GM13976 (cell line): ENCODE measurements around the gene SVBP.

Experiments used
- DNase-seq: peaks from one replicate; pipeline ENCODE4 v3.0.0; 2012; ENCODE audit warnings: low spot score
- in situ Hi-C: fragments of 300-500 bp; cut with MboI; formaldehyde crosslinking; loops from one replicate; pipeline ENCODE4 v1.12.0; 2022; ENCODE audit warnings: low sequenced_read_pairs, mixed read lengths, inconsistent platforms; ENCODE audit not compliant: unreplicated experiment
- TF ChIP-seq, protein P1 (sequence below): IDR thresholded peaks from 2 replicates; pipeline ENCODE4 v1.5.1; 2012; ENCODE audit warnings: borderline replicate concordance, mild to moderate bottlenecking; ENCODE audit not compliant: insufficient read depth; ENCODE audit errors: extremely low read depth, missing control alignments, control extremely low read depth

Gene SVBP

DNA sequence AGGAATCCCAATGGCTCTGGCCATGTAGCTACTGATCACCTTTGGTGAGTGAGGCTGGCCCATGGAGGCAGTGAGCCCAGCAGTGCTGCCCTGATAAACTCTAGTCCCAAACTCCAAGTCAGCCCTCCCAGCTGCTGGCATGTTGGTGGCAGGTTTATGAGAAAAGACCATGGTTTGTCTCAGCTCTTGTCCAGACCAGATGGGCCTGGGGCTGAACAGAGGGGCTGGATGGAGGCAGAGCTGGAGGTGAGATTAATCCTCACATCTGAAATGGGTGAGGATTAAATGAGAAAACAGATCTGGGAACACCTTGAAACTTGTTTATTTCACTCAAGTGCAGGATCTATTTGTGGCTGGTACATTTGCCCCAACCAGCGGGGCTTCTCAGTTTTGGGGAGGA, 29.2 kb downstream of the SVBP start:
- TF ChIP-seq, protein P1, sequence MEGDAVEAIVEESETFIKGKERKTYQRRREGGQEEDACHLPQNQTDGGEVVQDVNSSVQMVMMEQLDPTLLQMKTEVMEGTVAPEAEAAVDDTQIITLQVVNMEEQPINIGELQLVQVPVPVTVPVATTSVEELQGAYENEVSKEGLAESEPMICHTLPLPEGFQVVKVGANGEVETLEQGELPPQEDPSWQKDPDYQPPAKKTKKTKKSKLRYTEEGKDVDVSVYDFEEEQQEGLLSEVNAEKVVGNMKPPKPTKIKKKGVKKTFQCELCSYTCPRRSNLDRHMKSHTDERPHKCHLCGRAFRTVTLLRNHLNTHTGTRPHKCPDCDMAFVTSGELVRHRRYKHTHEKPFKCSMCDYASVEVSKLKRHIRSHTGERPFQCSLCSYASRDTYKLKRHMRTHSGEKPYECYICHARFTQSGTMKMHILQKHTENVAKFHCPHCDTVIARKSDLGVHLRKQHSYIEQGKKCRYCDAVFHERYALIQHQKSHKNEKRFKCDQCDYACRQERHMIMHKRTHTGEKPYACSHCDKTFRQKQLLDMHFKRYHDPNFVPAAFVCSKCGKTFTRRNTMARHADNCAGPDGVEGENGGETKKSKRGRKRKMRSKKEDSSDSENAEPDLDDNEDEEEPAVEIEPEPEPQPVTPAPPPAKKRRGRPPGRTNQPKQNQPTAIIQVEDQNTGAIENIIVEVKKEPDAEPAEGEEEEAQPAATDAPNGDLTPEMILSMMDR: no peak
- in situ Hi-C loops: loop anchor here (10.0 kb wide), 2 partner anchors 127 to 287 kb away; no protein-coding TSS in a partner anchor
- no peak for DNase-seq

DNA sequence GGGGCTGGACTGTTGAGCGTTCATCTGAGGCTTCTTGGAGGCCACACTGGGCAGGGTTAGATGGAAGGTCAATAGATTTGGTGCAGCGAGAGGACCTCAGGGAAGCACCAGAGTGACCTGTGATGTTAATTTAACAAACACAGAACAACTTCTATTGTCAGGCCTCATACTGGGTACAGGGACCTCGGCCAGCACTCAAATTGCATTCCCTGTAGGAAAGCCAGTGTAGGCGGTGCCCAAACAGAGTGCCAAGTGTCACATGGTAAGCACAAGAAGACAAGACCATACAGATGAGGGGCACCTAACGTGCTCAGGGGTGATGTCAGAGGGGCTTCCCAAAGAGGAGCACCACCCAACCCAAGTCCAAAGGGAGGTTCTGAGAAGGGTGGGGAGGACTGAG, 31.1 kb downstream of the SVBP start:
- TF ChIP-seq, protein P1: no peak
- DNase-seq: no peak
- in situ Hi-C loops: loop anchor here (10.0 kb wide), 2 partner anchors 129 to 289 kb away; no protein-coding TSS in a partner anchor

DNA sequence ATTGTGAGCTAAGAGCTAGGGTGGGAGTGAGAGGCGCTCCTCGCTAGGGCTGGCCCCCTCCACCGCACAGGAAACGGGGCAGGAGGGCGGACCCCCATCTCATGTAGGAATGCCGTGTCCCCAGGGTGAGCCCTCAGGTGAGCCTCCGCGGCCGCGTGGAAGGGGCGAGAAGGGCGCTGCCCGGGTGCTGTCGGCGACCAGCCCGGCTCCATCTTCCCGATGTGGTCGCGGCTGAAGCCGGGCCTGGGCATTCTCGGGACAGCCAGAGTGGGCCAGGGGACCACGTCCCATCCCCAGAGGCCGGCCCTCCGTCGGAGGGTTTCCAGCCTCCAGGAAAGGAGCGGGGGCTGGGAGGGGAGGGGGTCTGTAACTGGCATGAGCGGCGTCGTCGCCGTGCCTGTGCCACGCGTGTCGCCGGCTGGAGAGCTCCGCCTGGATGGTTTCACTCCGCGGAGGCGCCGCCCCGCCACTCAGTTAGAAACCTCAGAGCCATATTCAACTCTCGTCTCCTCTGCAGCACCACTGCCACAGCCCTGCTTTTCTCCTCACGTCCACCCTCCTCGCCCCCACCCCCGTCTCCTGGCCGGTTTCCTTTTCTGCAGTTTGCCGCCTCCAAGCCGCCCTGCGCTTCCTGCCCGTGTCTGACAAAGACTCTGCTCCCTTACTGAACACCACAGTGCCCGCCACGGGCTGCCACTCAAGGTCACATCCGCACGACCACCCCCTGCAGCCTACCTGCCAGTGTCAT, 32.1 kb downstream of the SVBP start, which contains the start of gene TMEM269:
TMEM269 (plus strand) TSS at position 46 of the 748 bp plus-strand sequence. CDS start 4,903 bp downstream, outside the sequence.
- peak; percentile 72 for DNase-seq
- in situ Hi-C loops: loop anchor here (10.0 kb wide), 2 partner anchors 130 to 290 kb away; no protein-coding TSS in a partner anchor

DNA sequence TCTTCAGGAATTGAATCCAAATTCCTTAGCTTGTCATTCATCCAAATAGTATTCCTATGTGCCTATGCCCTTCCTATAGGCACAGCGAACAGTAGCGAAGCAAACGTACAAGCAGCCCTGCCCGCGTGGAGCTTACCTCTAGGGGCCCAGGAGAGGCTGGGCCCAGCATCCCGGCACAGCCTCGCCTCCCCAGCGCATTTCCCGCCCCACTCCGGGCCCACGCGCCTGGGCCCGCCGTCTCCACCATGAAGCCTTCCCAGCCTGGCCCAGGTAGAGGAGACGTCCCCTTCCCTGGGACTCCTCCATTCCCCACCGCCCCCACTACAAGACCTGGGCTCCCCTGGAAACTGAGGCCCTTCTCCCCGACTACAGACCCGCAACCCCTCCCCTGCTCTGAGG, 32.7 kb downstream of the SVBP start:
- DNase-seq: no peak
- TF ChIP-seq, protein P1: no peak
- in situ Hi-C loops: loop anchor here (10.0 kb wide), 2 partner anchors 130 to 290 kb away; no protein-coding TSS in a partner anchor

More for the DNA sequence above, 32.1 kb downstream of the SVBP start, which contains the start of gene TMEM269:
- TF ChIP-seq, protein P1: no peak

DNA sequence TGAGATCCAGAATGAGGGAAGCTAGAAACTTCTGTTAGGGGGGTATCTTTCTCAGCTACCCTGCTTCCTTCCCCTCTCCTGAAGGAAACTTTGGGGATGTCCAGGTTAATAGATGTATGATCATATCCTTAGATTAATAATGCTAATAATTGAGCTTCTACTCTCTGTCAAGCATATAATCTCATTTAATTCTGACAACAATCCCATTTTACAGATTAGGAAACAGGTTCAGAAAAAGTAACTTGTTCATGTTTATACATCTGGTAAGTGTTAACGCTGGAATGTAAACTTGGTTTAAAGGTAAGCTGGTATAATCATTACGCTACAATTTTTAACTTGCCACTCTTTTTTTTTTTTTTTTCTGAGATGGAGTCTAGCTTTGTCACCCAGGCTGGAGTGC, 34.1 kb downstream of the SVBP start:
- DNase-seq: no peak
- TF ChIP-seq, protein P1: no peak
- in situ Hi-C loops: loop anchor here (10.0 kb wide), 2 partner anchors 132 to 292 kb away; no protein-coding TSS in a partner anchor

DNA sequence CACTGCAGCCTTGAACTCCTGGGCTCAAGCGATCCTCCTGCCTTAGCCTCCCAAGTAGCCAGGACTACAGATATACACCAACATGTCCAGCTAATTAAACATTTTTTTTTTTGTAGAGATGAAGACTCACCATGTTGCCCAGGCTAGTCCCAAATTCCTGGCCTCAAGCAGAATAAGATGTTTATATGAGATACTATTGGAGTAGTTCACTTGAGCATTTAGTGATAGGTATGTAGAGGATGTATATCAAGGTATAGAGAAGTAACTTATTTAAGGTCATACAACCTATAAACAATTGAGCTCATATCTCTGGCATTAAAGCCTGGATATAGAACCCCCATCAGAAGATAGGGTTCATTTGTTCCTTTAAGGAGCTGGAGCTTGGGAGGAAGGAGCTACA, 37.0 kb downstream of the SVBP start:
- DNase-seq: no peak
- TF ChIP-seq, protein P1: no peak
- in situ Hi-C loops: loop anchor here (10.0 kb wide), 2 partner anchors 135 to 295 kb away; no protein-coding TSS in a partner anchor
